Measurements from ENCODE around the gene HSPG2.

HSPG2 gene

GRCh38 chr1:21861602-21862429, 75.3 kb downstream of the HSPG2 start:
- no peak for DNase-seq (ENCODE audit: low read depth, low spot score)

GRCh38 chr1:21860971-21861370, 76.1 kb downstream of the HSPG2 start:
- no peak for DNase-seq (ENCODE audit: low read depth, low spot score)

GRCh38 chr1:21859669-21860179, 77.4 kb downstream of the HSPG2 start:
- DNase-seq (ENCODE audit: low read depth, low spot score) = no peak

GRCh38 chr1:21857840-21858670, 79.1 kb downstream of the HSPG2 start:
- DNase-seq (ENCODE audit: low read depth, low spot score) = no peak

- DNase-seq (ENCODE audit: low read depth, low spot score) = no peak
Measured at GRCh38 chr1:21857142-21857839, 79.8 kb downstream of the HSPG2 start.

GRCh38 chr1:21855257-21856096, 81.6 kb downstream of the HSPG2 start:
- DNase-seq (ENCODE audit: low read depth, low spot score) = no peak

- no peak for DNase-seq (ENCODE audit: low read depth, low spot score)
Measured at GRCh38 chr1:21854751-21855131, 82.4 kb downstream of the HSPG2 start.

- no peak for DNase-seq (ENCODE audit: low read depth, low spot score)
Measured at GRCh38 chr1:21854090-21854750, 82.9 kb downstream of the HSPG2 start.

GRCh38 chr1:21853131-21853427, 84.0 kb downstream of the HSPG2 start:
- DNase-seq (ENCODE audit: low read depth, low spot score) = no peak

- DNase-seq (ENCODE audit: low read depth, low spot score) = no peak
Measured at GRCh38 chr1:21852282-21853130, 84.6 kb downstream of the HSPG2 start.

GRCh38 chr1:21851430-21852250, 85.5 kb downstream of the HSPG2 start:
- no peak for DNase-seq (ENCODE audit: low read depth, low spot score)

GRCh38 chr1:21849909-21850576, 87.1 kb downstream of the HSPG2 start:
- DNase-seq (ENCODE audit: low read depth, low spot score) = no peak

- no peak for DNase-seq (ENCODE audit: low read depth, low spot score)
Measured at GRCh38 chr1:21848524-21849174, 88.5 kb downstream of the HSPG2 start.

- DNase-seq (ENCODE audit: low read depth, low spot score) = no peak
Measured at GRCh38 chr1:21847223-21848205, 89.6 kb downstream of the HSPG2 start.

GRCh38 chr1:21845646-21846641, 91.2 kb downstream of the HSPG2 start:
- DNase-seq (ENCODE audit: low read depth, low spot score) = no peak
